Right atrium auricular region (tissue), 2 donors: ENCODE measurements around the gene MBD5. TPM values are rescaled to one million over a fixed set of nuclear protein-coding genes. Genes with fewer than 3 reads are reported as not detected.

ENCODE experiments used
- DNase-seq: peaks from one replicate; pipeline ENCODE4 v3.0.0-alpha.2; 2019; ENCODE audit warnings: low spot score
- H3K27ac ChIP-seq, 2 donors: fragments of 200-600 bp; sonication (generic); 1 replicate in 1 of 2; 2 replicates in 1 of 2; pipeline ENCODE4 v1.5.1; 2016 to 2019
- H3K27me3 ChIP-seq, 2 donors: fragments of 200-600 bp; sonication (generic); one replicate each; pipeline versions ENCODE4 v1.5.1 to v1.6.0; 2017 to 2019
- H3K36me3 ChIP-seq: fragments of 200-600 bp; sonication (generic); one replicate; pipeline ENCODE4 v1.5.1; 2016
- H3K4me1 ChIP-seq, 2 donors: fragments of 200-600 bp; sonication (generic); one replicate each; pipeline versions ENCODE4 v1.5.1 to v1.6.0; 2017 to 2019
- H3K4me3 ChIP-seq, 2 donors: fragments of 200-600 bp; sonication (generic); 1 replicate in 1 of 2; 2 replicates in 1 of 2; pipeline ENCODE4 v1.5.1; 2017 to 2019; ENCODE audit warnings: mild to moderate bottlenecking in 1 of 2, moderate library complexity in 1 of 2
- H3K9me3 ChIP-seq, 2 donors: fragments of 200-600 bp; sonication (generic); one replicate each; pipeline ENCODE4 v1.5.1; 2019
- total RNA-seq, 2 donors: library from RNA; depleted of rRNA; stranded (reverse); fragments of >200 nt; gene quantifications; one replicate each; pipeline ENCODE4 v1.1.0, GENCODE V29; 2016
- TF ChIP-seq, protein P1 (sequence below), 2 donors: fragments of 200-600 bp; sonication (generic); IDR thresholded peaks; one replicate each; pipeline ENCODE4 v1.5.1; 2019; ENCODE audit warnings: antibody characterized with exemption in 2 of 2

Gene MBD5
- total RNA-seq, 2 donors from 2014 or later = 14.5 to 22.8 TPM

GRCh38 chr2:148162871-148163270 is 142.0 kb downstream of the MBD5 start:
- H3K9me3 ChIP-seq = no peaks in the 10 kb centered on the region
- no peak overlapping the region for H3K27ac ChIP-seq
- H3K4me1 ChIP-seq = no peaks in the 10 kb centered on the region
- no peaks in the 10 kb centered on the region for H3K27me3 ChIP-seq
- H3K36me3 ChIP-seq = no peaks in the 10 kb centered on the region
- DNase-seq = no peak
- no peak overlapping the region for H3K4me3 ChIP-seq
- TF ChIP-seq, protein P1, sequence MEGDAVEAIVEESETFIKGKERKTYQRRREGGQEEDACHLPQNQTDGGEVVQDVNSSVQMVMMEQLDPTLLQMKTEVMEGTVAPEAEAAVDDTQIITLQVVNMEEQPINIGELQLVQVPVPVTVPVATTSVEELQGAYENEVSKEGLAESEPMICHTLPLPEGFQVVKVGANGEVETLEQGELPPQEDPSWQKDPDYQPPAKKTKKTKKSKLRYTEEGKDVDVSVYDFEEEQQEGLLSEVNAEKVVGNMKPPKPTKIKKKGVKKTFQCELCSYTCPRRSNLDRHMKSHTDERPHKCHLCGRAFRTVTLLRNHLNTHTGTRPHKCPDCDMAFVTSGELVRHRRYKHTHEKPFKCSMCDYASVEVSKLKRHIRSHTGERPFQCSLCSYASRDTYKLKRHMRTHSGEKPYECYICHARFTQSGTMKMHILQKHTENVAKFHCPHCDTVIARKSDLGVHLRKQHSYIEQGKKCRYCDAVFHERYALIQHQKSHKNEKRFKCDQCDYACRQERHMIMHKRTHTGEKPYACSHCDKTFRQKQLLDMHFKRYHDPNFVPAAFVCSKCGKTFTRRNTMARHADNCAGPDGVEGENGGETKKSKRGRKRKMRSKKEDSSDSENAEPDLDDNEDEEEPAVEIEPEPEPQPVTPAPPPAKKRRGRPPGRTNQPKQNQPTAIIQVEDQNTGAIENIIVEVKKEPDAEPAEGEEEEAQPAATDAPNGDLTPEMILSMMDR (IDR thresholded peaks at IDR 0.05) = no peak

DNA sequence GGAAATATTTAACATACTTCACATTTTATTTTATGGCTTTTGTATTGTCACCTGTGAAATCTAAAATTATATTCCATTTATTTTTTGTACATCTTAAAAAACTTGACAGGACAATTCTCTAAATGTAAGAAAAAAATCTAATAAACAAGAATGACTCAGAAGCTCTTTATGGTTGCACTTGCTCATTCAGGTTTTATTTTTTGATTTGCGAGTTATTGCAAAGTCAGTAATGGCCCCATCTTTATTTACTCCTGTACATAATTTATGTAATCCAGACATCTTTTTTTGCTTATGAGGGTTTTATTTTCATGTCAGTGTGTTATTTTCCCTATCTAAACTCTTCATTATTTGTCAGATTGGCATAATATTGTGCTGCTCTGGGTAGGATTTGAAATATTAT is 145.1 kb downstream of the MBD5 start:
- DNase-seq = no peak
- no peak overlapping the region for H3K4me3 ChIP-seq
- H3K27ac ChIP-seq = no peak overlapping the region
- H3K36me3 ChIP-seq = no peaks in the 10 kb centered on the region
- TF ChIP-seq, protein P1 (IDR thresholded peaks at IDR 0.05) = no peak
- no peaks in the 10 kb centered on the region for H3K4me1 ChIP-seq
- no peaks in the 10 kb centered on the region for H3K27me3 ChIP-seq
- H3K9me3 ChIP-seq = no peaks in the 10 kb centered on the region

DNA sequence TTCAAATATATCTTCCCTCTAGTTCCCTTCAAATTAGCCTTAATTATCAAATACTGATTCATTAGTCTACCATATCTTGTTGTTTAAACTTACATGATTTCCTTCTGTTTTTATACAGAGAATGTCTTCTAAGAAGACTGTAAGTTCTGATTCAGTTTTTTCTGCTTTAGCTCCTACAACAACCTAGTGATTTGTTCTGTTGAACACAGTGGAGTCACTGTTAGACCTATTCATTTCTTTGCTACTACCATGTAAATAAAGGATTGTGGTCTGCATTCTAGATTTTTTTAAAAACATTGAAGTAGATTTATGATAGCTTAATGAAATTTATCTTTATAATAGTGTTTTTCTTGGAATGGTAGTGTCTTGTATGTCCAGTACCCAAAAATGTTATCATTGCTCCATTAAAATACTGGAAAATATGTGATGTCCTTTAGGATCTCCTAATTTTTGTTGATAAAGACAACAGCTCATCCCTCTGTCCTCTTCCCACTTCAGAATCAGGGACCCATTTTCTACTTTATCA is 146.4 kb downstream of the MBD5 start:
- DNase-seq = no peak
- H3K4me3 ChIP-seq = no peak overlapping the region
- H3K27me3 ChIP-seq = no peaks in the 10 kb centered on the region
- no peaks in the 10 kb centered on the region for H3K9me3 ChIP-seq
- TF ChIP-seq, protein P1 (IDR thresholded peaks at IDR 0.05) = no peak
- no peaks in the 10 kb centered on the region for H3K36me3 ChIP-seq
- no peak overlapping the region for H3K27ac ChIP-seq
- no peaks in the 10 kb centered on the region for H3K4me1 ChIP-seq

DNA sequence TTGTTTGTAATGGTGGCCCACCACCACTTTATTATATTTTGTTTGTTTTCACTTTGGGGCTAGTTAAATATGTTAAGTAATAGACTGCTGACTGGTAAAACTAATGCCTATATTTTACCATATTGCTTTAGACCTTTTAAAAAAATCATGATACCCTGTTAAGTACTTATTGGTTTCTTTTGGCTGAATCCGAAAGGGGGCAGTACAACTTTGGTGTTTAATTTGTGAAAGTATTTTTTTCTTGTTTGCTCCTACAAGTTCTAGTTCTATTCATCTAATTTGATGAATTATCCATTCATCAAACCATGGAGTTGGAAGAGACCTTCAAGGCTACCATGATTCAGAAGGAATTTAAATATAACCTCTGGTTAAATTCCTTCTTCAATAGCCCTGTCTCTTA is 147.0 kb downstream of the MBD5 start:
- H3K27me3 ChIP-seq = no peaks in the 10 kb centered on the region
- TF ChIP-seq, protein P1 (IDR thresholded peaks at IDR 0.05) = no peak
- no peak for DNase-seq

DNA sequence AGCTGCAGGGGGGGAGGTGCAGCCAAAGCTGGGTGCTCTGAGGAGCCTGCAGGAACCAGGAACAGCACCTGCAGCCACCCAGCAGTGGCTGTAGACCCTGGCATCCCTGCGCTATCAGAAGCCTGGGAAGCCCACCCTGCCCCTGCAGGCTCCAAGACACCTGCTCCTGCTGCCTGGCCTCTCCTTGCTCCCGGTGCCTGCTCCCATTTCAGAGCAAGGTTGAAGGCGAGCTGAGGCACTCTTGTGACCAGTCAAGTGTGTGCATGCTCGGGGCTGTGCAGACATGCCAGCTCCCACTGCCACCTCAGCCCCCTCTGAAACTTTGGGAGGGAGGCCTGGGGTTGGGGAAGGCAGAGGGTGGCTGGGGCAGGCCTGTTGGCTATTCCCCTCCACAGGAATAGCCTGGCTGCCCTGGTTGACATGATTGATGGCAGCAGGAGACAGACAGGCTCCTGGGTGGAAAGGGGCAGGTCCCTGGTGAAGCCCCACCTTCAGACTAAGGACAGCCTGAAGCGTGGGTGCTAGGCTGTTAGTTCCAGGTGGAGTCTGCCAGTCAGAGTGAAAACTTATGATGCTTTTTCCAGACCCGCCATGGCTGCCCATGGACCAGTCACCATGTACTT is 151.4 kb downstream of the MBD5 start:
- Histone ChIP-seq H3K4me1 (no peaks in the 10 kb centered on the region), H3K4me3 (no peak overlapping the region), H3K9me3 (no peaks in the 10 kb centered on the region), H3K27ac (no peak overlapping the region), H3K27me3 (no peaks in the 10 kb centered on the region), H3K36me3 (no peaks in the 10 kb centered on the region)
- TF ChIP-seq, protein P1 (IDR thresholded peaks at IDR 0.05) = no peak
- no peak for DNase-seq

More for the DNA sequence above, 147.0 kb downstream of the MBD5 start:
- H3K4me1 ChIP-seq = no peaks in the 10 kb centered on the region
- H3K27ac ChIP-seq = no peak overlapping the region
- no peak overlapping the region for H3K4me3 ChIP-seq
- no peaks in the 10 kb centered on the region for H3K9me3 ChIP-seq
- H3K36me3 ChIP-seq = no peaks in the 10 kb centered on the region

- DNase-seq = no peak
- Histone ChIP-seq H3K4me3 (no peak overlapping the region), H3K9me3 (no peaks in the 10 kb centered on the region), H3K36me3 (no peaks in the 10 kb centered on the region), H3K27me3 (no peaks in the 10 kb centered on the region), H3K27ac (no peak overlapping the region), H3K4me1 (no peaks in the 10 kb centered on the region)
- TF ChIP-seq, protein P1 (IDR thresholded peaks at IDR 0.05) = no peak
Measured at GRCh38 chr2:148173168-148173567, 152.3 kb downstream of the MBD5 start.
